GM19193 (cell line): ENCODE data around the gene TPGS1.

Experiments
- POLR2A ChIP-seq: IDR thresholded peaks from 4 replicates; pipeline ENCODE4 v1.6.1; 2011; ENCODE audit not compliant: insufficient read depth, insufficient read length; ENCODE audit errors: extremely low read depth

TPGS1 gene

DNA sequence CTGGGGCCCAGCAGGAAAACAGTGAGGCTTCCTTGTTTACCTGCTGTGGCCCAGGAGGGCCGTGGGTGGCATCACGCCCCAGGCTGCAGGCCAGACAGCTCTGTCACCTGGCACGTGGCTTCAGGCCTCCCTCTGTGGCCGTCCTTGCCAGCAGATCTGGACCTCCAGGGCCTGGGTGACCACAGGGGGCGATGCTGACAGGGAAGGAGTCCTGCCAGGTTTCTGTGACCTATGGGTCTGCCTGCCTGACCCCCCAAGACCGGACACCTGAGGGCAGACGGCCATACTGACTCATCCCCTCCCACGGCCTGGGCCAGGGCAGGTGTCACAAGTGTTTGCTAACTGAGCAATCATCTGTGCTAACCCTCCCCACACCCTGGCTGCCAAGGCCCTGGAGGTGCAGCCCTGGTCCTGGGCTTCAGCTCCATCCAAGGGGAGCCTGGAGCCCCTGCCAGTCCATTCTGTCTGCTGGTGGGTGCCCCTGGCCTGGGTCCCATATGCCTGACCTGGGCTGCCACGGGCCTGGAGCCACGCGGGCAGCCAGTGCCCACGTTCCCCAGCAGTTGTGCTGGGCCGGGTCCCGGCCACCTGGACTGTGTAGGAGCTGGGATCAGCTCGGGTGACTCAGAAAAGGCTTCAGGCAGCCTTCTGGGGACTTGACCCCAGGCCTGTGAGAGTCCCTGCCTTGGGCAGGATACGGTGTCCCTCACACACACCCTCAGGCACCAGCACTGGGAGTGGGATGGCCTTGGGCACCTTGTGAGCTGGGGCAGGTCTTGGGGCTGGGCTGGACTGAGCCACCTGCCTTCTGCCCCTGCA, 27.9 kb downstream of the TPGS1 start:
- TF ChIP-seq POLR2A, result no peak

DNA sequence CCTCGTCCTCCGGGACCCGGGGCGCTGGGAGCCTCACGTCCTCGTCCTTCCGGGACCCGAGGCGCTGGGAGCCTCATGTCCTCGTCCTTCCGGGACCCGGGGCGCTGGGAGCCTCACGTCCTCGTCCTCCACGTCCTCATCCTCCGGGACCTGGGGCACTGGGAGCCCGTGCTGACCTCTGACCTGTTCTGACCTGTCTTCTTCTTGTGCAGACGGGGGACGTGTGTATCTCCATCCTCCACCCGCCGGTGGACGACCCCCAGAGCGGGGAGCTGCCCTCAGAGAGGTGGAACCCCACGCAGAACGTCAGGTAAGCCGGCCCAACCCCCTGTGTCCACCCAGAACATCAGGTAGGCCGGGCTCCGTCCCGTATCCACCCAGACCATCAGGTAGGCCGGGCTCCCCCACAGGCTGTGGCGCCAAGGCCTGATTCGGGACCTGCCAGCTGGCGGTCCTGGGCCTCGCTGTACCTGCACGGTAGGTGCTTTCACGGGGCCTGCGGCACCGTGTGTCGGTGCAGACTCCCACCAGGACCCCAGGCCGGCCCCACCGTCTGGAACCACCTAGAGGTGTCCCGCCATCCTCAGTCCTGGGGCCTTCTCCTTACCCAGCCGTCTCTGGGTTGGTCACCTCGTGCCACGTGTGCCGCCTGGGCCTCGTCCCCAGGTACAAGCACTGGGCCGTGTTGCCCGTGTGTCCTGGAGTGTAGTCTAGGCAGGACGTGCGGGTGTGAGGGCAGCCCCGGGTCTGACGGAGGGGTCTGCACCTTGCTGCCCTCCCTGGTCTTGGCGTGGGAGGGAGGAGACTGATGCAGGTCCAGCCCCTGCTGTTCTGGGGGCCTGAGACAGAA, 29.0 kb downstream of the TPGS1 start:
- TF ChIP-seq POLR2A, result no peak

DNA sequence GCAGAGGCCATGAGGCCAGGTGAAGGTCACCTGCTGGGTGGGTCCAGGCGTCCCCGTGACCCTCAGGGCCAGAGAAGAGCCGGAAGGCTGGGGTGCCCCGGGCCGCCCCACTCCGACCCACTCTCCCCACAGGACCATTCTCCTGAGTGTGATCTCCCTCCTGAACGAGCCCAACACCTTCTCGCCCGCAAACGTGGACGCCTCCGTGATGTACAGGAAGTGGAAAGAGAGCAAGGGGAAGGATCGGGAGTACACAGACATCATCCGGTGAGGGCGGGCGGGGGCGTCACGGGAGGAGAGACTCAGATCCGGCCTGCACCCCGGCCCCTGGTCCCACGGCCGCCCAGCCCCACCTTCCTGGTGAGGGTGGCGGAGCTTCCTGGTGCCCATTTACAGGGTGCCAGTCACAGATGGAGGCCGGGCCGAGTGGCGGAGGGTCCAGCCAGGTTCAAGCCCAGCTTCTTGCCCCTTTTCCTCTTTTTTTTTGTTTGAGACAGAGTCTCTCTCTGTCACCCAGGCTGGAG, 29.6 kb downstream of the TPGS1 start:
- no peak for TF ChIP-seq POLR2A

DNA sequence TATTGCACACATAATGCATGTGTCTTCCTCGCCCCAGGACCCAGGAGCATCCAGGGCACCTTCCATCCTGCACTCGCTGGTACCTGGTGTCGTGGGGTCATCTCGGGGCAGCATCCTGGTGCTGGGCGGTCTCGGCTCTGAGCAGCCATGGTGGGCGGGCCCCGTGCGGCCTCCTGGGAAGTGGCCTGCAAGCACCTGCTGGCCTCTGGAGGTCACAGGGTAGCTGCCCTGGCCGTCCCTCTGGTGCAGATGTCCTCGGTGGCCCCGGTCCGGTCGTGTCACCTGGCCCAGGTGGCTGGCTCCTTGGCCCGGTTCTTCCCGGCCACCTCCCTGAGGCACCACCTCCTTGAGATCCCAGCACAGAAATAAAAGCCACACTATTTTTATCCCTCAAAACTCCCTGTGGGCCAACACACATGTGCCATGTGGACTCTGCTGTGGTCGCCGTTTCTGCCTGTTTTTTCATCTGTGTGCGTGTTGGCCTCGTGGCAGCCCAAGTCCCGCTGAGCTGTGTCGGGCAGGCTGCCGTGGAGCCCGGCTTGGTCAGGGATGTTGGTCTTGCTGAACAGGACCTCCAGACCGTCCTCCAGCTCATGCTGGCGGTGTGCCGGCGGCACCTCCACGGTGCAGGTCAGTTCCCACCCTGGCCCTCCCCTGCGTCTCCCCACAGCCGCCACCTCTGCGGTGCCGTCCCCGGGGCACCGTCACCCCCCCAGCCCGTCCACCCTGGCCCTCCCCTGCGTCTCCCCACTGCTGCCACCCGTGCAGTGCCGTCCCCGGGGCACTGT, 31.5 kb downstream of the TPGS1 start:
- TF ChIP-seq POLR2A, result no peak

DNA sequence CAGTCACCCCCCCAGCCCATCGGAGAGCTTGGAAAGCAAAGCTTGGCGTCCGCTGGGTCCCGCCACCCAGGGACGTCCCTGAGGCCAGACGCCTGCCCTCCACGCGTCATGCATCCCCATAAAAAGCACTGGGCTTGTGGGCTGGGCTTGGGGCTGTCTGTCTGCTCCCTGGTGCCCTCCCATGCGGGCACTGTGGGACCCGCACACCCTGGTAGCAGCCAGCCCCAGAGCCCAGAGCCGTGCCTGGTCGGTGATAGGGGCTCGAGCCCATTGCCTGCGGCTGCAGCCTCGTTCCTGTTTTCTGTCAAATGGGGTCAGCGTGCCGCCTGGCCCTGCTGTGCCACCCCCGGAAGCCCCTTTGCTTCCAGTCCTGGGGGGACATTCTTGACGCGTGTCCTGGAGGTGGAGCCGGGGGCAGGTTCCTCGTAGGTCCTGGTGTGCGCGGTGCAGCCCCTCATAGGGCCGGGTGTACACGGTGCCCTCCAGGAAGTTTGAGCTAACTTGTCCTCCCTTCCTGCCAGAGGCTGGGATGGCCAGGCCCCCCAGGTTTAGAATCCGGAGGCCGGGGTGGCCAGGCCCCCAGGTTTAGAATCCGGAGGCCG, 32.2 kb downstream of the TPGS1 start:
- TF ChIP-seq POLR2A, result no peak

DNA sequence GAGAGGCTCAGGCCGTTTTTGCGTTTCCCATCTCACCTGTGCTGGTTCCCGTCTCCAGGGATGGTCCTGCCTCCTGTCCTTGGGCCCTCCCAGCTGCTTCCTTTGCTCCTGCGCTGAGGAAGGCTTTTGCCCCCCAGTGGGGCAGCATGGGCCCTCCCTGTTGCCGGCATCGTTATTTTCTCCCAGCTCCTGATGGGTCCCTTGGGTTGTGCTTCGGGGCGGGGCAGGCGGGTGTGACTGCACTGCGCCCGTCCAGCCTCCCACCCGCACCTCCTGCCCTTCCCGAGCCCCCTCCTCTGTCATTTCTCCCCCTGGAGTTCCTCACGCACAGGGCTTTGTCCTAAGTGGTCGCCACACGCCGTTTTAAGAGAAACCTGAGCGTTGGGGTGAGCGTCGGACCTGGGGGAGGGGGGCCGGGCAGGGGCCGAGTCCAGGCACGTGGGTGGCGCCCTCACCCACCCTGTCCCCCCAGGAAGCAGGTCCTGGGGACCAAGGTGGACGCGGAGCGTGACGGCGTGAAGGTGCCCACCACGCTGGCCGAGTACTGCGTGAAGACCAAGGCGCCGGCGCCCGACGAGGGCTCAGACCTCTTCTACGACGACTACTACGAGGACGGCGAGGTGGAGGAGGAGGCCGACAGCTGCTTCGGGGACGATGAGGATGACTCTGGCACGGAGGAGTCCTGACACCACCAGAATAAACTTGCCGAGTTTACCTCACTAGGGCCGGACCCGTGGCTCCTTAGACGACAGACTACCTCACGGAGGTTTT, 33.8 kb downstream of the TPGS1 start:
- TF ChIP-seq POLR2A, result no peak

DNA sequence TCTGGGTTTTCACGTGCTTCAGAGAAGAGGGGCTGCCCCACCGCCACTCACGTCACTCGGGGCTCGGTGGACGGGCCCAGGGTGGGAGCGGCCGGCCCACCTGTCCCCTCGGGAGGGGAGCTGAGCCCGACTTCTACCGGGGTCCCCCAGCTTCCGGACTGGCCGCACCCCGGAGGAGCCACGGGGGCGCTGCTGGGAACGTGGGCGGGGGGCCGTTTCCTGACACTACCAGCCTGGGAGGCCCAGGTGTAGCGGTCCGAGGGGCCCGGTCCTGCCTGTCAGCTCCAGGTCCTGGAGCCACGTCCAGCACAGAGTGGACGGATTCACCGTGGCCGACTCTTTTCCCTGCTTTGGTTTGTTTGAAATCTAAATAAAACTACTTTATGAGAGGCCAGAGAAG, 34.4 kb downstream of the TPGS1 start:
- TF ChIP-seq POLR2A, result no peak

DNA sequence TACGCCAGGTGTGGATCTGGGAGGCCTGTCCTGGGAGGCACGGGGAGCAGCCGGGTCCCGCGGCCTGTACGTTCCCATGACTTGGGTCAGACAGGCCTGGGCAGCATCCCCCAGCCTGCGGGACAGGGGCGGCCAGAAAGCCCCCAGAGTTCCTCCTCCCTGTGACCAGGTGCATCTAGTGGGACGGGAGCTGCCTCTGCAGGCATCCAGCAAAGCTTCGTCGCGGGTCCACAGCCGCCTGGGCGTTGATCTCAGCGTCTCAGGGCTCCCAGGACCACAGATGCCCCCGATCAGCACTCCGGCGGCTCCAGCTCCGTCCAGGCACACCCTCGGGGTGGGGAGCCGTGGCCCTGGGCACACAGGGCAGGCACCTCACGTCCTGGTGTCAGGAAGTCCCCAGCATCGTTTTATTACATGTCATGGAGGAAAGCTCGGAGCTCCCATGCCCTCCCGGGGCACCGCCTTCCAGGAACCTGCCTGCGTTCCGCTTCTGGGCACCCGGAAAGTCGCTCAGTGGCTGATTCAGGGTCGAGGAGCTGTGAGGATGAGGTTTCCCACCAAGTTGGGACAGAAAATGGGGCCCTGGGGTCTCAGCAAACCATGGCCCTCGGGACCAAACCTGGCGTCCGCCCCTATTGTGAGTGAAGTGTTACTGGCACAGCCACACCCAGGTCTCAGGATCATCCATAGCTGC, 35.0 kb downstream of the TPGS1 start:
- no peak for TF ChIP-seq POLR2A

DNA sequence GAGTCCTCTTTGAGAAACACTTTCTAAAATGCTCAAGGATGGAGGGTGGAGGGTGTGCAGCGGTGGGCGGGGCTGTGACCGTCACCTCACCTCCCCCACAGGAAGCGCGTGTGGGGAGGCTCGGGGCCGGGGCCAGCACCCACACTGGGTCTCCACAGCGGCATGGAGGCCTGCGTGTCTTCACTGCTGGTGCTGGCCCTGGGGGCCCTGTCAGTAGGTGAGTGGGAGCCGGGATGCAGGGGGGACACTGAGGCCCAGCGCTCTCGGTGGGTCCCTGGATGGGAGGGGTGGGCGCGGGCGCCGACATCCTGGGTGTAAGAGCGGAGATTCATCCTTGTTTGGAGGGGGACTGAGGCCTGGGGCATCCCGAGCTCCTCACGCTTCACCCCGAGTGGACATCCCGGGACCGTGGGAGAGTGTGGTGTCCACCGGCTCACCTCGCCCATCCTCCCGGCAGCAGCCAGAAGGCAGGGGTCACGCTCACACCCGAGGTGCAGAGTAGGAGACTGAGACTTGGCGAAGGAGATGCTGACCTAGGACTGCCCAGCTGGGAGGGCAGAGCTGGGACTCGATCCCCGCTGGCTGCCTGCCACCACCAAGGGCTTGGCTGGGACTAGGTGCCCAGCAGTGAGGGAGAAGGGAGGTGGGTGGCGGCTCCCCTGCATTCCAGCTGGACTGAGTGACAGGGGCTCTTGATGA, 36.8 kb downstream of the TPGS1 start, which contains the start of gene GZMM:
Gene GZMM, plus strand, starts transcription at position 144 of the 699 bp plus-strand sequence. Its CDS starts 19 bp downstream, at position 163.
- no peak for TF ChIP-seq POLR2A

DNA sequence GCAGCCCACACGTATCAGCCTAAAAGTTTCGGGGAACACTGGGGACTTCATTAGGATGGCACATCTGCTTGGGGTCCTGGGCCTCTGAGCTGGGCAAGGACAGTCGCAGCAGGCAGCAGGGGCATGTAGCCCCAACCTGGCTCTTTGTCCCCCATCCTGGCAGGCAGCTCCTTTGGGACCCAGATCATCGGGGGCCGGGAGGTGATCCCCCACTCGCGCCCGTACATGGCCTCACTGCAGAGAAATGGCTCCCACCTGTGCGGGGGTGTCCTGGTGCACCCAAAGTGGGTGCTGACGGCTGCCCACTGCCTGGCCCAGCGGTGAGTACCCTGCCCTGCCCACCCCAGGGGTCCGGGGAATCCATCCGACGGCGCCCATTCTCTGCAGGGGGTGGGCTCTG, 39.8 kb downstream of the TPGS1 start:
- no peak for TF ChIP-seq POLR2A

DNA sequence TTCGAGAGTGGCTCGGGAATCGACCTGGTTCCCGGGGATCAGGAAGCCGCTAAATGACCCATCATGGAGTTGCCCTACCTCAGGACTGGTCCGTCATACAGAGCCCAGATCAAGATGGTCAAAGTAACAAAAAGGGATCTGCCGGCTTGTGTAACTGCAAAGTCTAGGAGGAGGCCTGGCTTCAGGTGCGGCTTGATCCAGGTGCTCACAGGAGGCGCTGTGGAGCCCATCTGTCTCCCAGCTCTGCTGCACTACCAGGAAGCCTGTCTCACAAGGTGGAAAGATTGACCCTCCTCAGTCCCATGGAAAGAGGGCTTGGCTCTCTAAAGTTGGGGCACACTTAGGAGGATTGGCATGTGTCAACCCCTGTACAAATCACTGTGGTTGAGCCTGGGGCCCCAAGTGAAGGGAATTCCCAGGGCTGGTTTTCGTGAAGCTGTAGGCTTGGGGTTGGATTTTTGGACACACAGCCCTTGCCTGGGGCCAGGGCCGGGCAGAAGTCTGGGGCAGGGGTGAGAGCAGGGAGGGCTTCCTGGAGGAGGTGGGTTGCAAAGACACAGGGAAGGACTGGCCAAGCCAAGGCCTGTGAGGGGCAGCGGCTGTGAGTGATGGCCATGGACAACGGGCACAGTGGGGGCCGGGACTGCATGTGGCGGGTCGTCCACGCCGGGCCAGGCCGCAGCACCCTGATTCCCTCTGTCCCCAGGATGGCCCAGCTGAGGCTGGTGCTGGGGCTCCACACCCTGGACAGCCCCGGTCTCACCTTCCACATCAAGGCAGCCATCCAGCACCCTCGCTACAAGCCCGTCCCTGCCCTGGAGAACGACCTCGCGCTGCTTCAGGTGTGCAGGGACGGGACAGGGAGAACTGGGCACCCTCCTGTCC, 40.8 kb downstream of the TPGS1 start:
- TF ChIP-seq POLR2A, result no peak
